SH-SY5Y (cell line): ENCODE results near the gene ZBTB20.

Experiments used
- GATA2 ChIP-seq: IDR thresholded peaks from 2 replicates; pipeline ENCODE4 v1.6.1; 2011; ENCODE audit warnings: mild to moderate bottlenecking, low read depth, low read length
- GATA3 ChIP-seq: IDR thresholded peaks from 2 replicates; pipeline ENCODE4 v1.6.1; 2011; ENCODE audit warnings: low read depth, mild to moderate bottlenecking, low read length, moderate library complexity

DNA sequence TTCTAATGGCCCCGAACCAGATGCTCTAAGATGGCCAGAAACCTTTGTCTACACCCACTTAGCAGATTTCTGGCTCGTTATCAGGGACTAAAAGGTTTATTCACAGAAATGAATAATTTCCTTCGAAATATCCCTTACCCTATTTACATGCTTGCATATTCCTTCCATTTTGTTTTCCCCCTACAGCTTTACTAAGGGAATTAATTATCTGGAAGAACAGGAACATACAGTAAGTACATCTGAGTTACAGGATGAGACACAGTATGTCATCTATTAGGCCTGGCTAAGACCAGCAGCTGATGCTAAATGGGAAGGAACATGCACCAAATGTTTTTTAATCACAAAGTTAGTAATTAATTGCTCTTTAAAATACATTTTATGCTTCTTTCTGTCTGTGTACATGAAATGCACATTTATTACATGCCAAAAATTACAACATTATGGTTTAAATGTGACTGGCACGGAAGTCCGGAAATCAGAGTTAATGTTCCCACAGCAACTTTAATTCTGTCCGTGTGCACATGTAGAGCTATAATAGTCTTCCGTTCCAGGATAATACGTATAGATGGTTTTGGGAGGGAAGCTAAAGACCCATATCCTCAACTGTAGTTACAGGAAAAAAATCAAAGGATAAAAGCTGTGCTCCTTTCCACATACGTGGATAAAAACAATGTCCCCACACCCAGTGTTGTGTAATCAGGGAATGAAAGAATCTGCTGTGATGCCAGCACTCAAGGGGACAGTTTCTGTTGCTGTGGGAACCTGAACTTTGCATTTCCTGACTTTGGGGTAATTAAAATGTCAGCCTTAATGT is 771.3 kb downstream of the ZBTB20 start:
- TF ChIP-seq GATA3 (no peak), GATA2 (no peak)
